Pancreas (tissue), 10 donors: ENCODE measurements around the gene DOCK8. TPM values are rescaled to one million over a fixed set of nuclear protein-coding genes. Genes with fewer than 3 reads are reported as not detected.

Source experiments
- ATAC-seq, 4 donors: fragments of 200-7000 bp; cut with Tn5 transposase; one replicate each; pipeline versions ENCODE4 v1.8.0 to v1.9.1; 2020; ENCODE audit warnings: mild to moderate bottlenecking in 4 of 4, moderate library complexity in 4 of 4
- DNase-seq, 6 donors: peaks; one replicate each; pipeline ENCODE4 v3.0.0-alpha.2; 2020
- FAIRE-seq: peaks from 2 replicates; lab custom pipeline; 2012; peaks lifted over from hg19 to GRCh38; lab: Jason Lieb, UNC
- H3K27ac ChIP-seq, 4 donors: fragments of 200-600 bp; sonication (generic); 1 replicate in 3 of 4; 2 replicates in 1 of 4; pipeline versions ENCODE4 v1.5.0 to v1.8.0; 2020
- H3K27me3 ChIP-seq, 4 donors: fragments of 200-600 bp; one replicate each; pipeline ENCODE4 v1.8.0; 2021
- H3K36me3 ChIP-seq, 3 donors: fragments of 200-600 bp; sonication (generic) in 1 of 3; one replicate each; pipeline versions ENCODE4 v1.5.0 to v1.8.0; 2020 to 2021
- H3K4me1 ChIP-seq, 3 donors: fragments of 200-600 bp; one replicate each; pipeline ENCODE4 v1.8.0; 2021
- H3K4me3 ChIP-seq, 4 donors: fragments of 200-600 bp; sonication (generic) in 2 of 4; one replicate each; pipeline versions ENCODE4 v1.5.0 to v1.8.0; 2020 to 2021
- H3K9me3 ChIP-seq, 4 donors: fragments of 200-600 bp; one replicate each; pipeline ENCODE4 v1.8.0; 2021
- WGBS, 2 donors: extraction: QIAGEN DNeasy Blood & Tissue Kit; methylation state at CpG; one replicate each; pipeline ENCODE4 v1.1.7; 2013; 5-methylcytosine and 5-hydroxymethylcytosine counted together
- intact Hi-C, 3 donors: fragments of 100-400 bp; cut with DNase I; formaldehyde crosslinking; loops; one replicate each; pipeline versions ENCODE4 v1.11.1 to v1.14.2; 2022
- polyA plus RNA-seq, 2 donors: library from polyadenylated mRNA; stranded (reverse); fragments of 200-250 nt; gene quantifications; one replicate each; pipeline ENCODE4 v1.2.3, GENCODE V29; 2013
- total RNA-seq, 6 donors: library from RNA; stranded (reverse); fragmentation: NEBNext Ultra II Directional in 4 of 6; extraction: Animal tissue kit (Norgen Biotek cat#: 25700) in 4 of 6; gene quantifications; one replicate each; pipeline versions ENCODE4 v1.2.1 to v1.2.4, GENCODE V29; 2021 to 2023
- TF ChIP-seq, protein P1 (sequence below), 4 donors: fragments of 200-600 bp; sonication (generic) in 3 of 4; IDR thresholded peaks; one replicate each; pipeline versions ENCODE4 v1.5.0 to v1.8.0; 2021; ENCODE audit warnings: antibody characterized with exemption in 4 of 4
- donor health status: healthy with polysubstance abuse.
- donor health status: DM: no; HTN: no; CAD: no; lungs with moderate emphysema.
- donor health status: DM: no; HTN: no; CAD: no.
- donor health status: control.
- donor health status: control.
- donor health status: Bipolar disorder and iron deficiency.
- donor health status: DM: yes; HTN: yes; CAD: no.
- donor health status: DM: no; HTN: no; CAD: no.
- donor health status: DM: no; HTN: no; CAD: no.
- donor health status: DM: yes; HTN: yes; CAD: no.

Gene DOCK8
- total and polyA plus RNA-seq, 8 donors, result 1.7 to 22.7 (median 6.0) TPM

DNA sequence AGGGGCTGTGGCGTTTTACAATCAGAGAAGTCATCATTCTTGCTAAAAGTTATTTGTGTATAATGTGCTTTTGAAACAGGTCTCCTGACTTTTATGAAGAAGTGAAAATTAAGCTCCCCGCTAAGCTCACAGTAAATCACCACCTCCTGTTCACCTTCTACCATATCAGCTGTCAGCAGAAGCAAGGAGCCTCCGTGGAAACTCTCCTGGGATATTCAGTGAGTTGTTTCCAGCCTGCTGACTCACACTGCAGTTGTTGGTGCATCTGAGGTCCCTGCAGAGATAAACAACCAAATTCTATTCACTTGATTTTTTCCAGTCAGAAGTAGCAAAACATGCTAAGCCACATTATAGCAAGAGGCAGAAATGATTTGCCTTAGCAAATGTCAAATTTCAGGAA is 156.7 kb downstream of the DOCK8 start:
- H3K4me1 ChIP-seq, result no peaks in the 10 kb centered on the region
- intact Hi-C loops, result no loop called here
- H3K36me3 ChIP-seq, result peaks cover 0 to 6% (median 0%) of the 10 kb centered on the region in 3 donors
- WGBS, 2 donors, result 67 to 71% methylated on average over 3 of the region's 3 CpGs
- ATAC-seq, result no peak
- H3K9me3 ChIP-seq, result no peaks in the 10 kb centered on the region
- FAIRE-seq, result no peak
- H3K27me3 ChIP-seq, result no peaks in the 10 kb centered on the region
- no peak overlapping the region for H3K4me3 ChIP-seq
- H3K27ac ChIP-seq, result no peak overlapping the region
- no peak for DNase-seq
- TF ChIP-seq, protein P1, sequence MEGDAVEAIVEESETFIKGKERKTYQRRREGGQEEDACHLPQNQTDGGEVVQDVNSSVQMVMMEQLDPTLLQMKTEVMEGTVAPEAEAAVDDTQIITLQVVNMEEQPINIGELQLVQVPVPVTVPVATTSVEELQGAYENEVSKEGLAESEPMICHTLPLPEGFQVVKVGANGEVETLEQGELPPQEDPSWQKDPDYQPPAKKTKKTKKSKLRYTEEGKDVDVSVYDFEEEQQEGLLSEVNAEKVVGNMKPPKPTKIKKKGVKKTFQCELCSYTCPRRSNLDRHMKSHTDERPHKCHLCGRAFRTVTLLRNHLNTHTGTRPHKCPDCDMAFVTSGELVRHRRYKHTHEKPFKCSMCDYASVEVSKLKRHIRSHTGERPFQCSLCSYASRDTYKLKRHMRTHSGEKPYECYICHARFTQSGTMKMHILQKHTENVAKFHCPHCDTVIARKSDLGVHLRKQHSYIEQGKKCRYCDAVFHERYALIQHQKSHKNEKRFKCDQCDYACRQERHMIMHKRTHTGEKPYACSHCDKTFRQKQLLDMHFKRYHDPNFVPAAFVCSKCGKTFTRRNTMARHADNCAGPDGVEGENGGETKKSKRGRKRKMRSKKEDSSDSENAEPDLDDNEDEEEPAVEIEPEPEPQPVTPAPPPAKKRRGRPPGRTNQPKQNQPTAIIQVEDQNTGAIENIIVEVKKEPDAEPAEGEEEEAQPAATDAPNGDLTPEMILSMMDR (IDR thresholded peaks at IDR 0.05), result no peak

DNA sequence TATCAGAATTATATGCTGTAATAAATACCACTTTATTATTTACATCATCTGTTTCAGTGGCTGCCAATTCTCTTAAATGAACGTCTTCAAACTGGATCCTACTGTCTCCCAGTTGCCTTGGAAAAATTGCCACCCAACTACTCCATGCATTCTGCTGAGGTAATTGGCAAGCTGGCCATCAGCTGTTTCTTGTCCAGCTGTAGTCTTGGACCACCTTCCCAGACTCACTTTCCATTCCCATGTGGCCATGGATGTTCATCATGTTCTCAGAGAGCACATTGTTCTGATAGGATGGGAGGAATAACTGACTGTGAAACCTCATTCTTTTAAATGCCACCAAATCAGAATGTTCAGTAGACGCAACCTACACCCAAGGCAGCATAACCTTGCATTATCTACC is 157.5 kb downstream of the DOCK8 start:
- H3K9me3 ChIP-seq, result no peaks in the 10 kb centered on the region
- FAIRE-seq, result no peak
- no peak overlapping the region for H3K27ac ChIP-seq
- WGBS, 2 donors, result 69 to 74% methylated on average over 2 of the region's 2 CpGs
- no peak for DNase-seq
- H3K27me3 ChIP-seq, result no peaks in the 10 kb centered on the region
- TF ChIP-seq, protein P1 (IDR thresholded peaks at IDR 0.05), result no peak
- intact Hi-C loops, result no loop called here
- no peaks in the 10 kb centered on the region for H3K4me1 ChIP-seq
- ATAC-seq, result no peak
- no peak overlapping the region for H3K4me3 ChIP-seq
- H3K36me3 ChIP-seq, result peaks cover 0 to 6% (median 0%) of the 10 kb centered on the region in 3 donors

DNA sequence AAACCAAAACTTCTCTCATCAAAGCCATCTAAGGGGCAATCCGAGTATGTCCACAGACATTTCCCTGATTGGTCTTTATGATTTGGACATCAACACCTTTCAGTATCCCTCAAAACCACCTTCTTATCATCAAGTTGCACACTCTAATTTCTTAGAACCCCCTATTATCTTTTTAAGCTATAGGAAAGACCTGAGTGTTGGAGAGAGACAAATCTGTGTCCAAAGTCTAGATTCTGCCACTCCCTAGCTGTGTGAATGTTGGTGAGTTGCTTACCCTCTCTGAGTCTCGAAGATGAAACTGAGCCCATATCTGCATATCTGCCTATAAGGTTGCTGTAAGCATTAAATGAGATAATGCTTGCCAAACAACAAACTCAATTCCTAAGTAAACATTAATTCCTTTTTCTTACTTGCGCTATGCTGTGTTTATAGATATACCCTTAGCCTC is 159.1 kb downstream of the DOCK8 start:
- DNase-seq (no peak), FAIRE-seq (no peak), ATAC-seq (no peak)
- TF ChIP-seq, protein P1 (IDR thresholded peaks at IDR 0.05), result no peak
- Histone ChIP-seq H3K4me3 (no peak overlapping the region), H3K4me1 (no peaks in the 10 kb centered on the region), H3K27ac (no peak overlapping the region), H3K27me3 (no peaks in the 10 kb centered on the region), H3K36me3 (peaks cover 0 to 6% (median 0%) of the 10 kb centered on the region in 3 donors), H3K9me3 (no peaks in the 10 kb centered on the region)
- WGBS, 2 donors, result 88 to 93% methylated on average over 3 of the region's 3 CpGs
- intact Hi-C loops, result no loop called here

DNA sequence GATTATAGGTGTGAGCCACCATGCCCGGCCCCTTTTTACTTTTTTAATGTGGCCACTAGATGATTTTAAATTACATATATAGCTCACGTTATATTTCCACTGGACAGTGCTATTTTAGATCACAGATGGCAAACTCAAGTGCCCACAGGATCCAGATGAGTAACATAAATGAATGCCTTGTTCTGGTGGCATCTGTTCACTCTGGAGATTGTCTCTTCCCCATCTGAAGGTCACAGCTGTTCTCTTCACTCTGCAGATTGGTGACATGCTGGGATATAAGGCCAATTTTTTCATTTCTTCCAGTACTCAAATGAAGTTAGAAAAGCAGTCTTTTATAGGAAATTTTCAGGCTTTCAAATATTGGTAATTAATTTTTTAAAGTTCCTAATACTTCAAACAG is 160.1 kb downstream of the DOCK8 start:
- Histone ChIP-seq H3K27ac (no peak overlapping the region), H3K27me3 (no peaks in the 10 kb centered on the region), H3K36me3 (peaks cover 0 to 6% (median 0%) of the 10 kb centered on the region in 3 donors), H3K4me3 (no peak overlapping the region), H3K9me3 (no peaks in the 10 kb centered on the region), H3K4me1 (no peaks in the 10 kb centered on the region)
- ATAC-seq (no peak), DNase-seq (no peak), FAIRE-seq (no peak)
- WGBS, 2 donors, result 92% methylated on average over 2 of the region's 2 CpGs
- TF ChIP-seq, protein P1 (IDR thresholded peaks at IDR 0.05), result no peak
- intact Hi-C loops, result no loop called here

DNA sequence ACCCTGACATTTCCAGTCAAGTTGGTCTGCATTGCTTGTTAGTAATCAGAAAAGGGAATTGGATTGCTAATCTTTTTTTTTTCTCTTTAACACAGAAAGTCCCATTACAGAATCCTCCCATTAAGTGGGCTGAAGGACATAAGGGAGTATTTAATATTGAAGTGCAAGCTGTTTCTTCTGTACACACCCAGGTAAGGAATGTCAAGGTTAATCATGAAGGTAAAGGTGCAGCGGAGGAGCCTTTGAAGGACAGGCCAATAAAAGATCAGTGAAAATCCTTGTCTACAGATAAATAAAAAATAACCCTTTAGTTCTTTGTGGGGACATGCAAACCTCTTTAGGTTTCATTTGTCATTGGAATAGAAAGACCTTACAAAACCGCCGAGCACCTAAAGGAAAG is 161.4 kb downstream of the DOCK8 start:
- H3K4me1 ChIP-seq, result no peaks in the 10 kb centered on the region
- ATAC-seq (no peak), FAIRE-seq (no peak), DNase-seq (no peak)
- H3K36me3 ChIP-seq, result peaks cover 0 to 6% (median 0%) of the 10 kb centered on the region in 3 donors
- H3K27ac ChIP-seq, result no peak overlapping the region
- TF ChIP-seq, protein P1 (IDR thresholded peaks at IDR 0.05), result no peak
- 71% methylated on average over 3 of the region's 3 CpGs for WGBS, 2 donors
- no peaks in the 10 kb centered on the region for H3K27me3 ChIP-seq
- H3K9me3 ChIP-seq, result no peaks in the 10 kb centered on the region
- intact Hi-C loops, result no loop called here
- H3K4me3 ChIP-seq, result no peak overlapping the region
